AML-193 (cell line): Measurements from ENCODE around the gene RPTN.

ENCODE experiments used
- DNase-seq, 2 experiments: peaks; one replicate each; lab custom pipeline; 2025; lab: John Stamatoyannopoulos, UW

RPTN gene

DNA sequence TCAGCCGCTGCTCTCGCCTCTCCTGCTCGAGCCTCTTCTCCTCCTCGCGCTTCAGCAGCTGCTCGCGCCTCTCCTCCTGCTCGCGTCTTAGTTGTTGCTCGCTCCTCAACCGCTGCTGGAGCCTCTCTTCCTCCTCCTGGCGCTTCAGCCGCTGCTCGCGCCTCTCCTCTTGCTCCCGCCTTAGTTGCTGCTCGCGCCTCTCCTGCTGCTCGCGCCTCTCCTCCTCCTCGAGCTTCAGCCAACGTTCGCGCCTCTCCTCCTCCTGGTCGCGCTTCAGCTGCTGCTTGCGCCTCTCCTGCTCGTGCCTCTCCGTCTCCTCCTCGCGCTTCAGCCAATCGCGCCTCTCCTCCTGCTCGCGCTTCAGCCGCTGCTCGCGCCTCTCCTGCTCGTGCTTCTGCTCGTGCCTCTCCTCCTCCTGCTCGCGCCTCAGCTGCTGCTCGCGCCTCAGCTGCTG, 47.5 kb downstream of the RPTN start:
- no peak for DNase-seq

DNA sequence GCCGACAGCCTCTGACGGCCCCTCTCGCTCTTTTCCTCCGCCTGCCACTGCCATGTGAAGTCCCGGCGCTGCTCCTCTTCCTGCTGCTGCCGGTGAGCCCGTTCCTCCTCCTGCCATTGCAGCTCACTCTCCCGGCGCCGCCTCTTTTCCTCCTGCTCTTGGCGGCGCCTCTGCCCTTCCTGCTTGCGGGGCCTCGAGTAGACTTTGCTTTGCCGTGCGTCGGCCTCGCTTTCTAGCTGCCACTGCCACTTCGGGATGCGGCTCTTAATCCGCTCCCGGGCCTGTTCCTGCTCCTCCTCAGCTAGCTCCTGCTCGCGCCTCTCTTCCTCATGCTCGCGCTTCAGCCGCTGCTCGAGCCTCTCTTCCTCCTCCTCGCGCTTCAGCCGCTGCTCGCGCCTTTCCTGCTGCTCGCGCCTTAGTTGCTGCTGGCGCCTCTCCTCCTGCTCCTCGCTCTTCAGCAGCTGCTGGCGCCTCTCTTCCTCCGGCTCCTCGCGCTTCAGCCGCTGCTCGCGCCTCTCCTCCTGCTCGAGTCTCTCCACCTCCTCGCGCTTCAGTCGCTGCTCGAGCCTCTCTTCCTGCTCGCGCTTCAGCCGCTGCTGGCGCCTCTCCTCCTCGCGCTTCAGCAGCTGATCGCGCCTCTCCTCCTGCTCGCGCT, 48.0 kb downstream of the RPTN start:
- no peak for DNase-seq

DNA sequence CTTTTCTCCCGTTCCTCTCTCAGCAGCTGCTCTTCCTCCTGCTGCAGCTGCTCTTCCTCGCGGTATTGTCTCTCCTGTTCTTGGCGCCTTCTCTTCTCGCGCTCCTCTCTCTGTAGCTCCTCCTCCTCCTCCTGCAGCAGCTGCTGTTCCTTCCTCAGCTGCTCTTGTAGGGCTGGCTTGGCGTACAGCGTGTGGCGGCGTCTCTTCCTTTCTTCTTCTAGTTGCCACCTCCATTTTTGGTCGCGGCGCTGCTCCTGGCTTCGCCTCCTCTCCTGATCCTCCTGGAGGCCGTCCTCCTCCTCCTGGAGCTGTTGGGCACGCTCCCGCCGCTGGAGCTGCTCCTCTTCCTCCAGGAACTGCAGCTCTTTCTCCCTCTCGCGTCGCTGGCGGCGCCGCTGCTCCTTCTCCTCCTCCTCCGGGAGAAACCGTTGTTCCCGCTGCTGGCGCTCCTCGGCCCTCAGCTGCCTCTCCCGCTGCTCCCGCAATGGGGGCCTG, 48.6 kb downstream of the RPTN start:
- DNase-seq, result no peak

DNA sequence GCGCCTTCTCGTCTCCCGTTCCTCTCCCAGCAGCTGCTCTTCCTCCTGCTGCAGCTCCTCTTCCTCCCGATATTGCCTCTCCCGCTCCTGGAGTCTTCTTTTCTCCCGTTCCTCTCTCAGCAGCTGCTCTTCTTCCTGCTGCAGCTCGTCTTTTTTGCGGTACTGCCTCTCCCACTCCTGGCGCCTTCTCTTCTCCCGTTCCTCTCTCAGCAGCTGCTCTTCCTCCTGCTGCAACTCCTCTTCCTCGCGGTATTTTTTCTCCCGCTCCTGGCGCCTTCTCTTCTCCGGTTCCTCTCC, 49.1 kb downstream of the RPTN start:
- DNase-seq, result no peak

DNA sequence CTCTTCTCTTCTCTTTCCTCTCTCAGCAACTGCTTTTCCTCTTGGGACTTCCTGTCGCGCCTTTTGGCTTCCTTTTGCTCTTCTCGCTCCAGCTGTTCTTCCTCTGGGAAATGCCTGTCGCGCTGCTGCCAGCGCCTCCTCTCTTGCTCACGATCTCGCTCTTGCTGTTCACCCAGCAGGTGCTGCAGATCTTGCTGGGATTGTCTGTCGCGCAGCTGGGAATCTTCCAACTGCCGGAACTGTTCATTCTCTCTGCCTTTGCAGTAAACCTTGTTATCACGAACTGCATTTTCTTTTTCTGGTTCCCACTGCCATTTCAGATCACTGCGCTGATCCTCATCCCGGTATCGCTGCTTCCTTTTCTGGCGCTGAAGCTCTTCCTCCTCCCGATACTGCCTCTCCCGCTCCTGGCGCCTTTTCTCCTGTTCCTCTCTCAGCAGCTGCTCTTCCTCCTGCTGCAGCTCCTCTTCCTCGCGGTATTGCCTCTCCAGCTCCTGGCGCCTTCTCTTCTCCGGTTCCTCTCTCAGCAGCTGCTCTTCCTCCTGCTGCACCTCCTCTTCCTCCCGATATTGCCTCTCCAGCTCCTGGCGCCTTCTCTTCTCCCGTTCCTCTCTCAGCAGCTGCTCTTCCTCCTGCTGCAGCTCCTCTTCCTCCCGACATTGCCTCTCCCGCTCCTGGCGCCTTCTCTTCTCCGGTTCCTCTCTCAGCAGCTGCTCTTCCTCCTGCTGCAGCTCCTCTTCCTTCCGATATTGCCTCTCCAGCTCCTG, 49.6 kb downstream of the RPTN start:
- DNase-seq, result no peak

DNA sequence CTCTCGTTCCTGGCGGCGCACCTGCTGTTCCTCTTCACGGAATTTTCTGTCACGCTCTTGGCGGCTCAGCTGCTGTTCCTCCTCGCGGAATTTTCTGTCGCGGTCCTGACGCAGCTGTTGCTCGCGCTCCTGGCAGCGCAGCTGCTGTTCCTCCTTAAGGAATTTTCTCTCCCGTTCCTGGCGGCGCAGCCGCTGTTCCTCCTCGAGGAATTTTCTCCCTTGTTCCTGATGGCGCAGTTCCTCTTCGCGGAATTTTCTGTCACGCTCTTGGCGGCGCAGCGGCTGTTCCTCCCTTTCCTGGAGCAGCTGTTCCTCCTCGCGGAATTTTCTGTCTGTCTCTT, 50.2 kb downstream of the RPTN start:
- DNase-seq, result no peak

DNA sequence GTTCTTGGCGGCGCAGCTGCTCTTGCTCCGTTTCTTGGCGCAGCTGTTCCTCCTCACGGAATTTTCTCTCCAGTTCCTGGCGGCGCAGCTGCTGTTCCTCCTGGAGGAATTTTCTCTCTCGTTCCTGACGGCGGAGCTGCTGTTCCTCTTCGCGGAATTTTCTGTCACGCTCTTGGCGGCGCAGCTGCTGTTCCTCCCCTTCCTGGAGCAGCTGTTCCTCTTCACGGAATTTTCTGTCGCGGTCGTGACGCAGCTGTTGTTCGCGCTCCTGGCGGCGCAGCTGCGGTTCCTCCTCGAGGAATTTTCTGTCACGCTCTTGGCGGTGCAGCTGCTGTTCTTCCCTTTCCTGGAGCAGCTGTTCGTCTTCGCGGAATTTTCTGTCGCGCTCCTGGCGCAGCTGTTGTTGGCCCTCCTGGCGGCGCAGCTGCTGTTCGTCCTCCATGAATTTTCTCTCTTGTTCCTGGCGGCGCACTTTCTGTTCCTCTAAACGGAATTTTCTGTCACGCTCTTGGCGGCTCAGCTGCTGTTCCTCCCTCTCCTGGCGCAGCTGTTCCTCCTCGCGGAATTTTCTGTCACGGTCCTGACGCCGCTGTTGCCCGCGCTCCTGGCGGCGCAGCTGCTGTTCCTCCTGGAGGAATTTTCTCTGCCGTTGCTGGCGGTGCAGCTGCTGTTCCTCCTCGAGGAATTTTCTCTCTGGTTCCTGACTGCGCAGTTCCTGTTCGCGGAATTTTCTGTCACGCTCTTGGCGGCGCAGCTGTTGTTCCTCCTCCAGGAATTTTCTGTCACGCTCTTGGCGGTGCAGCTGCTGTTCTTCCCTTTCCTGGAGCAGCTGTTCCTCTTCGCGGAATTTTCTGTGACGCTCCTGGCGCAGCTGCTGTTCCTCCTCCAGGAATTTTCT, 50.8 kb downstream of the RPTN start:
- DNase-seq, result no peak

DNA sequence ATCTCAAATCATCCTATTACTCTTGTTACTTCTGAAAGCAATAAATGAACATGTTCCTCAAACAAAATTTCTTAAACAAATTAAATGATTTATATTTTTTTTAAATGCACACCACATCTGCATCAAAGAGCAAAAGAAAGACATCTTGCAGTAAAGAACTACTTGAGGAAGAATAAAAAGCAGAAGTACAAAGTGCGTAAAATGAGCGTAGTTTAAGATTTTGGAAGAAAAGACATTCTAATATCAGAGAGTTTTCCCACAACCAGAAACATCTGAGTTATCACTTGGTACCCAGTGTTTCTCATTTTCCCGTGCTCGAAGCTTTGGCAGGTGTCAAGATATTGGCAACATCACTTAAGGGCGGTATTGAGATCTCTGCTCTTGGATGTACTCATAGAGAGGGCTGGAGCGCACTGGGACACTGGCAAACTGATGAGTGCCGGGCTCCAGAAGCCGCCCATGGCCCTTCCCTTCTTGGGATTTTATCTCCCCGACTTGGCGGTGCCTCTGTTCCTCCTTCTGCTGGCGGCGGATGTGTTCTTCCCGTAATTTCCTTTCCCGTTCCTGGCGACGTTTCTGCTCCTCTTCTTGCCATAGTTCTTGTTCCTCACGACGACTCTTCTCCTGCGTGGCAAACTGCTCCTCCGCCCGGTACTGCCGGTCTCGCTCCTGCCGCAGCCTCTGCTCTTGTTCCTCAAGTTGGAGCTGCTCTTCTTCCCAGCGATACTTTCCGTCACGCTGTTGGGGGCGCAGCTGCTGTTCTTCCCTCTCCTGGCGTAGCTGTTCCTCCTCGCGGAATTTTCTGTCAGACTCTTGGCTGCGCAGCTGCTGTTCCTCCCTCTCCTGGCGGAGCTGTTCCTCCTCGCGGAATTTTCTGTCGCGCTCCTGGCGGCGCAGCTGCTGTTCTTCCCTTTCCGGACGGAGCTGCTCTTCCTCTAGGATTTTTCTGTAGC, 51.7 kb downstream of the RPTN start:
- no peak for DNase-seq

DNA sequence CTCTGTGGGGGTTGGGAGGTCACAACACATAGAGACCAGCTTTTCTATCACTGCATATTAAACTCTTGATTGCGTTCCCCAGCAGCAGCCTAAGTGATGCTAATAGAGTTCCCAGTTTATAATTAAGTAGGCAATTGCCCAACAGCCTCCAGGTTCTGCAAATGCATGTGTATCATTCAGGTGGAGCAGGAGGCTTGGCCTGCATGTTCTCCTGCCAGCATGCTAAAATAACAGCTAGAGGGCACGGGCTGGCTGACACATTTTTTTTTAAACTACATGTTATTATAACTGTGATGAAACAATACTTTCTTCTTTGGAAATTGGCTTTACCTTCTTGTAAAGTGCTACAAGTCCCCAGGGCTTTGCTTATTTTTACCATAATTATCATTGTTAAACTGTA, 54.2 kb downstream of the RPTN start:
- no peak for DNase-seq
